DND-41 (cell line): ENCODE results near the gene TUBA1C.

Experiments used
- CTCF ChIP-seq: IDR thresholded peaks from 2 replicates; pipeline ENCODE4 v1.5.1; 2012; ENCODE audit warnings: borderline replicate concordance, low read length, moderate library complexity, mild to moderate bottlenecking; ENCODE audit not compliant: poor library complexity, severe bottlenecking; ENCODE audit errors: extremely low read depth
- EZH2 ChIP-seq: IDR thresholded peaks from 3 replicates; pipeline ENCODE4 v1.6.1; 2012; ENCODE audit warnings: borderline replicate concordance, low read depth, mild to moderate bottlenecking, moderate library complexity, low read length, inconsistent platforms; ENCODE audit not compliant: severe bottlenecking

DNA sequence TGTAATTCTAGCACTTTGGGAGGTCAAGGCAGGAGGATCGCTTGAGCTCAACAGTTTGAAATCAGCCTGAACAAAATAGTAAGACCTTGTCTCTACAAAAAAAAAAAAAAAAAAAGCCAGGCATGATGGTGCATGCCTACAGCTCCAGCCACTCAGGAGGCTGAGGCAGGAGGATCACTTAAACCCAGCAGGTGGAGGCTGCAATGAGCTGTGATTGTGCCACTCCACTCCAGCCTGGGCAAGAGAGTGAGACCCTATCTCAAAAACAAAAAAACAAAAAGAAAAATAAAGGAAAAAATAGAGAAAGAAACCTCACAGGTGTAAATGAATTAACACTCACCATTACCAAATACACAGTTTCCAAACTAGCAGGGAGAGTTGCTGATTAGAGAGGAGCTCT lies 41.8 kb upstream of the TUBA1C start:
- TF ChIP-seq CTCF (no peak), EZH2 (no peak)
